Uterus (tissue), 4 donors: ENCODE measurements around the gene GJA10. TPM values are rescaled to one million over a fixed set of nuclear protein-coding genes. Genes with fewer than 3 reads are reported as not detected.

ENCODE experiments used
- DNase-seq, 2 donors: peaks; one replicate each; pipeline ENCODE4 v3.0.0-alpha.2; 2019 to 2020
- H3K27ac ChIP-seq, 2 donors: fragments of 200-600 bp; sonication (generic); 1 replicate in 1 of 2; 2 replicates in 1 of 2; pipeline ENCODE4 v1.5.1; 2016 to 2018
- H3K27me3 ChIP-seq, 2 donors: fragments of 200-600 bp; sonication (generic); one replicate each; pipeline ENCODE4 v1.5.1; 2018 to 2019; ENCODE audit warnings: control low read depth in 1 of 2
- H3K36me3 ChIP-seq, 2 donors: fragments of 200-600 bp; sonication (generic); one replicate each; pipeline ENCODE4 v1.5.1; 2019; ENCODE audit warnings: control low read depth in 1 of 2
- H3K4me1 ChIP-seq, 2 donors: fragments of 200-600 bp; sonication (generic); one replicate each; pipeline ENCODE4 v1.5.1; 2018 to 2019; ENCODE audit warnings: control low read depth in 1 of 2
- H3K4me3 ChIP-seq, 2 donors: fragments of 200-600 bp; sonication (generic); 1 replicate in 1 of 2; 2 replicates in 1 of 2; pipeline ENCODE4 v1.5.1; 2018 to 2019; ENCODE audit warnings: mild to moderate bottlenecking in 1 of 2
- H3K9me3 ChIP-seq, 2 donors: fragments of 200-600 bp; sonication (generic); one replicate each; pipeline ENCODE4 v1.5.1; 2019; ENCODE audit warnings: control low read depth in 1 of 2
- POLR2A ChIP-seq, 2 donors: fragments of 450-650 bp; IDR thresholded peaks; one replicate each; pipeline ENCODE4 v1.6.1; 2016; ENCODE audit warnings: antibody characterized with exemption in 2 of 2, mild to moderate bottlenecking in 1 of 2, moderate library complexity in 1 of 2
- intact Hi-C: fragments of 100-400 bp; cut with DNase I; formaldehyde crosslinking; loops from one replicate; pipeline ENCODE4 v1.15.1; 2023; ENCODE audit warnings: low total_unique reads
- total RNA-seq, 4 donors: library from RNA; depleted of rRNA in 3 of 4; stranded (reverse); fragments of >200 nt in 3 of 4; gene quantifications; one replicate each; pipeline versions ENCODE4 v1.1.0 to v1.2.4, GENCODE V29; 2014 to 2023
- TF ChIP-seq, protein P1 (sequence below), 4 experiments: fragments of 200-600 bp in 2 of 4; fragments of 450-650 bp in 2 of 4; sonication (generic) in 2 of 4; IDR thresholded peaks; one replicate each; pipeline ENCODE4 v1.5.1; 2016 to 2019; ENCODE audit warnings: antibody characterized with exemption in 4 of 4, mild to moderate bottlenecking in 2 of 4, moderate library complexity in 1 of 4
- donor health status: DM: yes; HTN: yes; CAD: no.

Gene GJA10
- total RNA-seq, 4 donors from 2014 or later, result not detected

DNA sequence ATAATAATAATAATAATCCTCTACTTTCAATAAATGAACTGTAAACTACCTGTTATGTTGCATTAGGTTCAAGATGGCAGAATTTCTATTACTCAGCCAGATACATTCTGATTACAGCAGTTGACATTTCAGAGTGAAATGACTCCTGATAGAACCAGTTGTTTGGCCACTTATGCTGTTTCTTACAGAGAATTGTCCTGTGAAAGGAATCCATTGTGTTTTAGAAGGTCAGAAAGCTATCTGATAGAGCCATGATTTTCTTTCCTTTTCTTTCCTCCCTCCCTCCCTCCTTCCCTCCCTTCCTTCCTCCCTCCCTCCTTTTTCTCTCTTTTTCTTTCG, 16.6 kb downstream of the GJA10 start:
- TF ChIP-seq POLR2A (IDR thresholded peaks at IDR 0.05), result no peak
- TF ChIP-seq, protein P1, sequence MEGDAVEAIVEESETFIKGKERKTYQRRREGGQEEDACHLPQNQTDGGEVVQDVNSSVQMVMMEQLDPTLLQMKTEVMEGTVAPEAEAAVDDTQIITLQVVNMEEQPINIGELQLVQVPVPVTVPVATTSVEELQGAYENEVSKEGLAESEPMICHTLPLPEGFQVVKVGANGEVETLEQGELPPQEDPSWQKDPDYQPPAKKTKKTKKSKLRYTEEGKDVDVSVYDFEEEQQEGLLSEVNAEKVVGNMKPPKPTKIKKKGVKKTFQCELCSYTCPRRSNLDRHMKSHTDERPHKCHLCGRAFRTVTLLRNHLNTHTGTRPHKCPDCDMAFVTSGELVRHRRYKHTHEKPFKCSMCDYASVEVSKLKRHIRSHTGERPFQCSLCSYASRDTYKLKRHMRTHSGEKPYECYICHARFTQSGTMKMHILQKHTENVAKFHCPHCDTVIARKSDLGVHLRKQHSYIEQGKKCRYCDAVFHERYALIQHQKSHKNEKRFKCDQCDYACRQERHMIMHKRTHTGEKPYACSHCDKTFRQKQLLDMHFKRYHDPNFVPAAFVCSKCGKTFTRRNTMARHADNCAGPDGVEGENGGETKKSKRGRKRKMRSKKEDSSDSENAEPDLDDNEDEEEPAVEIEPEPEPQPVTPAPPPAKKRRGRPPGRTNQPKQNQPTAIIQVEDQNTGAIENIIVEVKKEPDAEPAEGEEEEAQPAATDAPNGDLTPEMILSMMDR (IDR thresholded peaks at IDR 0.05), result no peak
- DNase-seq, result no peak

DNA sequence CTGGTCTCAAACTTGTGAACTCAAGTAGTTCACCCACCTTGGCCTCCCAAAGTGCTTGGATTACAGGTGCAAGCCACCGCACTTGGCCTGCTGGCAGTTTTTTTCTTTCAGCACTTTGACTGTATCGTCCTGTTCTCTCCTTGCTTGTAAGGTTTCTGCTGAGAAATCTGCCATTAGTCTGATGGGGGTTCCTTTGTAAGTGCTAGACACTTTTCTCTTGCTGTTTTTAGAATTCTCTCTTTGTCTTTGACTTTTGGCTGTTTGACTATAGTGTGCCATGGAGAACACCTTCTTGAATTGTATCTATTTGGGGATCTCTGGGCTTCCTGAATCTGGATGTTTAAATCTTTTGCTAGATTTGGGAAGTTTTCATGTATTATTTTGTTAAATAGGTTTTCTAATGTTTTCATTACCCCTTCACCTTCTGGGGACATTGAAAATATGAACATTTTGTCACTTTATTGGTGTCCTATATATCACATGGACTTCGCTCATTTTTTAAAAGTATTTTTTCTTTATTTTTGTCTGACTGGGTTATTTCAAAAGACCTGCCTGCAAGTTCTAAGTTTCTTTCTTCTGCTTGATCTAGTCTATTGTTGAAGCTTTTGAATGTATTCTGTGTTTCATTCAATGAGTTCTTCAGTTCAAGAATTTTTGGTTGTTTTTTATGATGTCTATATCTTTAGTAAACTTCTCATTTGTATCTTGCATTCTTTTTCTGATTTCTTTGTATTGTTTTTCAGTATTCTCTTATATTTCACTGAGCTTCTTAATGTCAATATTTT, 22.1 kb downstream of the GJA10 start:
- DNase-seq, result no peak

More for the DNA sequence above, 16.6 kb downstream of the GJA10 start:
- Histone ChIP-seq H3K4me3 (no peak overlapping the region), H3K36me3 (no peaks in the 10 kb centered on the region), H3K4me1 (no peaks in the 10 kb centered on the region), H3K27ac (no peak overlapping the region), H3K9me3 (peaks cover 0 to 2% of the 10 kb centered on the region in 2 donors), H3K27me3 (no peaks in the 10 kb centered on the region)
- intact Hi-C loops, result no loop called here

DNA sequence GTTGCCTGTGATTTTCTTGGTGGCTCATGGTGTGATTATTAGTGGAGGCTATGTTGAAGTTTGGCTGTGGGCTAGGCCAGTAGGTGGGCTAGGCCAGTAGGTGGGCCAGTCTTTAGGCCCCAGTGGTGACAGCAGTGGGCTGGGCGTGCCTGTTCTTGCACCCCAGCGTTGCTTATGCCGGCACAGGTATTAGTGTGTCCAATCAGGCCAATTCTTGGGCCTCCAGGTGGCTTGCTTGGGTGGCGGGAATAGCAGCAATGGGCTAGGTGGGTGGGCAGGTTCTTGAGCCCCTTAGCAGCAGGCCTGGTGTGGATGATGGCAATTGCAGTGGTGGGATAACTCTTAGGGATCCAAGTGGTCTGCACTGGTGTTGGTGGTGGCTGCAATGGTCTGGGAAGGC, 22.9 kb downstream of the GJA10 start:
- Histone ChIP-seq H3K27ac (no peak overlapping the region), H3K27me3 (no peaks in the 10 kb centered on the region), H3K9me3 (peaks cover 0 to 9% of the 10 kb centered on the region in 2 donors), H3K4me1 (no peaks in the 10 kb centered on the region), H3K4me3 (no peak overlapping the region), H3K36me3 (no peaks in the 10 kb centered on the region)
- DNase-seq, result no peak
- TF ChIP-seq, protein P1 (IDR thresholded peaks at IDR 0.05), result no peak
- TF ChIP-seq POLR2A (IDR thresholded peaks at IDR 0.05), result no peak
- intact Hi-C loops, result no loop called here

More for the DNA sequence above, 22.1 kb downstream of the GJA10 start:
- H3K36me3 ChIP-seq, result no peaks in the 10 kb centered on the region
- TF ChIP-seq, protein P1 (IDR thresholded peaks at IDR 0.05), result no peak
- no peak for TF ChIP-seq POLR2A (IDR thresholded peaks at IDR 0.05)
- intact Hi-C loops, result no loop called here
- H3K4me1 ChIP-seq, result no peaks in the 10 kb centered on the region
- H3K9me3 ChIP-seq, result peaks cover 0 to 9% of the 10 kb centered on the region in 2 donors
- H3K27me3 ChIP-seq, result no peaks in the 10 kb centered on the region
- H3K27ac ChIP-seq, result no peak overlapping the region
- no peak overlapping the region for H3K4me3 ChIP-seq

DNA sequence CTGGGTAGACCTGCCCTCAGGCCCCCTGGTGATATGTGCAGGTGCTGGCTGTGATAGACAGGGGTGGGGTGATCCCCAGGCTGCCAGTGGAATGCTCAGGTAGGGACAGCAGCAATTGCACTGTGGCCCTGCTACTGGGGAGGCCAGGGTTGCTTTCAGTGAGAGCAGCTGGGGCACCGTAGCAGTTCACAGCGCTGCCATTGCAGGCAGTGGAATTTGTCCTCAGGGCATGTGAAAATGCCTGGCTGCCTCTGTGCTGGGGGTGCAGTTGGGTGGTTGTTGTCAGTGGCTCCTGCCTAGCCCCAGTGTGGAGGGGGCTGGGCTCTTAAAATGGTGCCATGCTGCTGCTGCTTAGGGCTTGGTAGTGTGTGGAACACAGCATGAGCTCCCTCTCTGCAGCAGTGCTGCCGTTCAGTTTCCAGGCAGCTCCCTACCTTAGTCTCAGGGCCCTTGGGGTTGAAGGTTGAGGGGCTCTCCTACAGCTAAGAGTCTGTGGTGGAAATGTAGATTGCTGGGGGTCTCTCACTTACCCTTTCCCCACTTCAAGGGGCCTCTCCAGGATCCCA, 23.6 kb downstream of the GJA10 start:
- intact Hi-C loops, result no loop called here
- no peaks in the 10 kb centered on the region for H3K36me3 ChIP-seq
- H3K27ac ChIP-seq, result no peak overlapping the region
- TF ChIP-seq POLR2A (IDR thresholded peaks at IDR 0.05), result no peak
- TF ChIP-seq, protein P1 (IDR thresholded peaks at IDR 0.05), result no peak
- H3K4me3 ChIP-seq, result no peak overlapping the region
- no peak for DNase-seq
- no peaks in the 10 kb centered on the region for H3K27me3 ChIP-seq
- no peaks in the 10 kb centered on the region for H3K4me1 ChIP-seq
- peaks cover 0 to 9% of the 10 kb centered on the region in 2 donors for H3K9me3 ChIP-seq

DNA sequence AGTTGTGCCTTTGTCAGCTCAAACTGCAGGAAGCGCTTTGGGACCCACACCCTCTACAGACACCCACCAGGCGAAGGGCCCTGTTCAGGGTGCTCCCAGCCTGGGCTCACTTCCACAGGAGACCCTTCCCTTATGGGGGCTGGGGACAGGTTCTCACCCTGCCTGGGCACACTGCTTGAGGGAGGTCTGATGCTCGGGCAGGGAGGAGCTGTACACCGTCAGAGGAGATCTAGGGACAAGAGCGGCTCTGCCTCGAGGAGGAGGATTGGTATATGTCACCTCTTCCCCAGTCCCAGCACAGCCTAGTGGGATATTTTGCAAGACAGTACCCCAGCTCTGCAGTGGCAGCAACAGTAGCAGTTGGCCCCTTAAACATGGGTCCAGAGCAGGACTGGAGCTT, 26.9 kb downstream of the GJA10 start:
- H3K4me1 ChIP-seq, result no peaks in the 10 kb centered on the region
- TF ChIP-seq, protein P1 (IDR thresholded peaks at IDR 0.05), result no peak
- no peak for TF ChIP-seq POLR2A (IDR thresholded peaks at IDR 0.05)
- H3K27ac ChIP-seq, result no peak overlapping the region
- H3K27me3 ChIP-seq, result no peaks in the 10 kb centered on the region
- DNase-seq, result no peak
- intact Hi-C loops, result no loop called here
- no peak overlapping the region for H3K4me3 ChIP-seq
- no peaks in the 10 kb centered on the region for H3K36me3 ChIP-seq
- H3K9me3 ChIP-seq, result peaks cover 0 to 4% of the 10 kb centered on the region in 2 donors
